Panc1 (cell line): ENCODE measurements around the gene TFB2M.

Source experiments
- CTCF ChIP-seq: fragments of 450-650 bp; IDR thresholded peaks from 2 replicates; pipeline ENCODE4 v1.5.1; 2017; ENCODE audit warnings: mild to moderate bottlenecking
- POLR2AphosphoS5 ChIP-seq: IDR thresholded peaks from 2 replicates; pipeline ENCODE4 v1.6.1; 2012; ENCODE audit warnings: mild to moderate bottlenecking, low read depth, low read length, moderate library complexity
- REST ChIP-seq, 2 experiments: IDR thresholded peaks; 2 replicates each; pipeline ENCODE4 v1.6.1; 2011 to 2012; ENCODE audit warnings: low read depth in 2 of 2, control low read depth in 1 of 2, low read length in 1 of 2, mild to moderate bottlenecking in 1 of 2, moderate library complexity in 1 of 2; ENCODE audit not compliant: insufficient read depth in 1 of 2
- SIN3A ChIP-seq: IDR thresholded peaks from 2 replicates; pipeline ENCODE4 v1.6.1; 2012; ENCODE audit warnings: low read depth, mild to moderate bottlenecking, low read length, moderate library complexity, borderline replicate concordance; ENCODE audit not compliant: insufficient read depth
- TCF7L2 ChIP-seq: IDR thresholded peaks from 2 replicates; pipeline ENCODE4 v1.6.1; 2011; ENCODE audit warnings: mild to moderate bottlenecking, low read depth, low read length, inconsistent platforms

- no peak for TF ChIP-seq CTCF
- TF ChIP-seq POLR2AphosphoS5: no peak
- no peak for TF ChIP-seq REST (IDR thresholded peaks at IDR 0.05; ENCODE audit: insufficient read depth in 1 of 2, low read depth in 2 of 2, low read length in 1 of 2)
- TF ChIP-seq TCF7L2: no peak
- TF ChIP-seq SIN3A: no peak
Measured at GRCh38 chr1:246540738-246541491, 25.1 kb downstream of the TFB2M start.
